ENCODE measurements around the gene KRTAP10-3.
"Not testable (repeated sequence)": the region's sequence is repeated elsewhere in the genome, so short reads cannot be mapped to it uniquely, and the experiment has no call there.

Gene KRTAP10-3, protein sequence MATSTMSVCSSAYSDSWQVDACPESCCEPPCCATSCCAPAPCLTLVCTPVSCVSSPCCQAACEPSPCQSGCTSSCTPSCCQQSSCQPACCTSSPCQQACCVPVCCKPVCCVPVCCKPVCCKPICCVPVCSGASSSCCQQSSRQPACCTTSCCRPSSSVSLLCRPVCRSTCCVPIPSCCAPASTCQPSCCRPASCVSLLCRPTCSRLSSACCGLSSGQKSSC
- total RNA-seq = 0 reads per million in 9 experiments

- Mint-ChIP-seq H3K36me3 (ENCODE audit: insufficient read depth) (peaks cover 6% of the 10 kb centered on the region), H3K27me3 (peaks cover 0 to 23% of the 10 kb centered on the region in 2 donors), H3K4me1 (ENCODE audit: low read depth in 2 of 2) (no peaks in the 10 kb centered on the region), H3K4me3 (no peak within 1 kb of the TSS), H3K27ac (peak within 1 kb of the TSS in 1 of 2 donors; percentile 24), H3K9me3 (peaks cover 0 to 2% of the 10 kb centered on the region in 2 donors)
- no peak for ATAC-seq (replicated peaks)
- no peak for DNase-seq
These were observed at the start of gene KRTAP10-3 for GRCh38 chr21:44558695-44559094. KRTAP10-3 (minus strand) TSS chr21:44558795; CDS start chr21:44558715, 80 bp downstream.

DNA sequence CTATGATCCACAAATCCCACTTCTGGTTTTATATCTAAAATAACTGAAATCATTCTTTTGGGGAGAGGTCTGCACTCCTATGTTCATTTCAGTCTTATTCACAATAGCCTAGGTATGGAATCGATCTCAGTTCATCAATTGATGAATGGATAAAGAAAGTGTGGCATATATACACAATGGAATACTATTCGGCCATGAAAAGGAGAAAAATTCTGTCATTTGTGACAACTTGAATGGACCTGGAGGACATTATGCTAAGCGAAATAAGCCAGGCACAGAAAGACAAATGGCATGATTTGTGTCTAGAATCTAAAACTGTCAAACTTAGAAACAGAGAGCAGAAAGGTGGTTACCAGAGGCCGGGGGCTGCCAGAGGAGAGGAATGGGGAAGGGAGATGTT lies 47.9 kb upstream of the KRTAP10-3 start:
- ATAC-seq (replicated peaks) = no peak
- H3K4me3 Mint-ChIP-seq = no peak overlapping the region
- DNase-seq = no peak
- peaks cover 2% of the 10 kb centered on the region for H3K36me3 Mint-ChIP-seq (ENCODE audit: insufficient read depth)
- H3K27me3 Mint-ChIP-seq = peaks cover 0 to 41% of the 10 kb centered on the region in 2 donors
- peaks cover 0 to 3% of the 10 kb centered on the region in 2 donors for H3K4me1 Mint-ChIP-seq (ENCODE audit: low read depth in 2 of 2)
- H3K27ac Mint-ChIP-seq = no peak overlapping the region
- peaks cover 9 to 16% of the 10 kb centered on the region in 2 donors for H3K9me3 Mint-ChIP-seq

DNA sequence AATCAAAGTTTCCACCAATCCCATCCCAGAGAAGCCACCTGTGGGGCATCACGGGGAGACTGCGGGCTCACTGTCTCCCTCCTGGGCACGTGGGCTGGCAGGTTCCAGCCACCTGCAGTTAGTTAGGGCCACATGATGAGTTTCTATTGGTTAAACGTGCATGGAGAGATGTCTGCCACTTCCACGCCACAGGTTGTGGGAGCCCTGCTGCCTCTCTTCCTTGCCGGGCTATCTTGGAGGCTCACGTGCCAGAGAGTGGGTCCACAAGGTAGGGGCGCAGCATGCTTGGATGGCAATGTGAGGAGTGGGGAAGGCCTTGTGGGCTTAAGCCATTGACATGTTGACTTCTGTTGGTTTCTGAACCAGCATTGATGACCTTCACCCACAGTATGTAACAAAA lies 45.3 kb upstream of the KRTAP10-3 start:
- Mint-ChIP-seq H3K9me3 (peaks cover 0 to 5% of the 10 kb centered on the region in 2 donors), H3K27ac (no peak overlapping the region), H3K36me3 (ENCODE audit: insufficient read depth) (peaks cover 2% of the 10 kb centered on the region), H3K4me1 (ENCODE audit: low read depth in 2 of 2) (peaks cover 0 to 5% of the 10 kb centered on the region in 2 donors), H3K27me3 (peaks cover 0 to 50% of the 10 kb centered on the region in 2 donors), H3K4me3 (no peak overlapping the region)
- DNase-seq = no peak
- no peak for ATAC-seq (replicated peaks)

DNA sequence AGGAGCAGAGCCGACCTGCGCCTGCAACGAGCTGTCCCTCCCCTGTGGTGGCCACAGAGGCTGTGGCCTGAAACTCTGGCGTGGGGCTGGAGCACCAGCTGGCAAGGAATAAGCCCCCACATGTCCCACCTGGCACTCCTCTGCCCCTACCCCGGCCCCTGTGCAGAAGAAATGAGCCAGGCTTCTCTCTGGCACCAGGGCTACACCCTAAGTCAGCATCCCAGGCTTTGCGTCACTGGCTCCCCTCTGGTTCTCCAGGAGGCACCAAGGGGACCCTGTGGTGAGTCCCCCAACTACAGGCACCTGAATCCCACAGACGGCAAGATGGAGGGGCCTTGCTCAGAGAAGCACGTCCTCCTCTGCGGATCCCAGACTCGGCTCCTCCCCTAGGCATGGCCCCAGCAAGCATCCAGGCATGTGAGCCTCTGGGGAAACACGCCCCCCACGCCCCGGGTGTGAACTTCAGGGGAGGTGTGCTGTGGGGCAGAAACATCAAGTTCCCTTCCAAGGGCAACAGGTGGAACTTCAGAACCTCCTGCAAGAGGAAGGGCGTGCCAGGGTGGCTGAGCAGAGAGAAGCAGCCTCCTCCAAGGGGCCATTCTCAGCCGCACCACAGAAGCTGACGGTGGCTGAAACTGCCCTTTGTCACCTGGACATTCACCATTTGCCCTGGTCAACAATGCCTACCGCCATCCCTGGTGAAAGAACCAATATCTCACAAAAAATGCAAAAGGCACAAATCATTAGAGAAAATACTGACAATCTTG lies 44.7 kb upstream of the KRTAP10-3 start:
- no peak overlapping the region for H3K4me3 Mint-ChIP-seq
- no peak overlapping the region for H3K27ac Mint-ChIP-seq
- peaks cover 2% of the 10 kb centered on the region for H3K36me3 Mint-ChIP-seq (ENCODE audit: insufficient read depth)
- peaks cover 0 to 5% of the 10 kb centered on the region in 2 donors for H3K4me1 Mint-ChIP-seq (ENCODE audit: low read depth in 2 of 2)
- peaks cover 0 to 50% of the 10 kb centered on the region in 2 donors for H3K27me3 Mint-ChIP-seq
- H3K9me3 Mint-ChIP-seq = peaks cover 2 to 4% of the 10 kb centered on the region in 2 donors
- DNase-seq = no peak
- no peak for ATAC-seq (replicated peaks)

GRCh38 chr21:44602463-44602850 lies 43.9 kb upstream of the KRTAP10-3 start:
- Mint-ChIP-seq H3K27me3 (peaks cover 0 to 50% of the 10 kb centered on the region in 2 donors), H3K27ac (no peak overlapping the region), H3K9me3 (peaks cover 2 to 4% of the 10 kb centered on the region in 2 donors), H3K4me3 (no peak overlapping the region), H3K4me1 (ENCODE audit: low read depth in 2 of 2) (peaks cover 0 to 5% of the 10 kb centered on the region in 2 donors), H3K36me3 (ENCODE audit: insufficient read depth) (peaks cover 2% of the 10 kb centered on the region)
- no peak for ATAC-seq (replicated peaks)
- no peak for DNase-seq

DNA sequence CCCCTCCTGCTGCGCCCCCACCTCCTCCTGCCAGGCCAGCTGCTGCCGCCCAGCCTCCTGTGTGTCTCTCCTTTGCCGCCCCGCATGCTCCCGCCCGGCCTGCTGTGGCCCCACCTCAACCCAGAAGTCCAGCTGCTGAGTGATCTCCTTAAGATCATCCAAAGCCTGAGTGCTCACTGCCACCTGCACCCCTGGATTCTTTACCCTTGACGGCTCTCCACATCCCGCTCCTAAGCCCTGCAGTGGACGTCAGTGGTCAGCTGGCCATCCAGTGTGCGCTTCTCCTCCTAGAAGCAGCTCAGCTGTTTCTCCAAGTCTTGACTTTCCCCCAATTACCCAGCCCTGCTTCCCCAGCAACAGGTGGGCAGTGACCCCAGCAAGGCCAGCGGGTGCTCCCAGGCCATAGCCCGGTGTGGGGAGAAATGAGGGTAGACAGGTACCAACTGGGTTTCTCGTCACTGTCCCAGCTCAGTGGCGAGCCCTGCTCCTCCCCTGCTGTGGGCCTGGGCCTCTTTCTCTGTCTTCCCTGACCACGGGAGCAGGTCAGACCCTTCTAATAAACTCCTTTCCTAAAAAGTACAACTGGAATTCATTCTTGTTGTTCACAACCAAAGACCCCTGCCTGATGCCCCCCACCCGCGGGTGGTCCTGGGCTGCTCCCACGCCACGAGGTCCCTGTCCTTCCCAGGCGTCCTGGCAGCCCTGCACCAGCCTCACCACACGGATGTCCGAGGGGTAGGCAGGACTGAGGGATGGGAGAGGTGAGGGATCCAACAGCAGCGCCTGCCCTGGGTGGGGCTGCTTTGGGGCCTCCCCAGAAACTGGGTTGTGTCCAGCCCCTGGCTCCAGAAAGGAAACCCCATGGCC lies 43.2 kb upstream of the KRTAP10-3 start:
- Mint-ChIP-seq H3K36me3 (ENCODE audit: insufficient read depth) (peaks cover 2% of the 10 kb centered on the region), H3K27ac (peak overlapping the region in 1 of 2 donors; percentile 49), H3K4me1 (ENCODE audit: low read depth in 2 of 2) (peaks cover 0 to 5% of the 10 kb centered on the region in 2 donors), H3K27me3 (peaks cover 0 to 50% of the 10 kb centered on the region in 2 donors), H3K4me3 (no peak overlapping the region), H3K9me3 (peaks cover 2 to 4% of the 10 kb centered on the region in 2 donors)
- ATAC-seq (replicated peaks) (no peak), DNase-seq (no peak)

DNA sequence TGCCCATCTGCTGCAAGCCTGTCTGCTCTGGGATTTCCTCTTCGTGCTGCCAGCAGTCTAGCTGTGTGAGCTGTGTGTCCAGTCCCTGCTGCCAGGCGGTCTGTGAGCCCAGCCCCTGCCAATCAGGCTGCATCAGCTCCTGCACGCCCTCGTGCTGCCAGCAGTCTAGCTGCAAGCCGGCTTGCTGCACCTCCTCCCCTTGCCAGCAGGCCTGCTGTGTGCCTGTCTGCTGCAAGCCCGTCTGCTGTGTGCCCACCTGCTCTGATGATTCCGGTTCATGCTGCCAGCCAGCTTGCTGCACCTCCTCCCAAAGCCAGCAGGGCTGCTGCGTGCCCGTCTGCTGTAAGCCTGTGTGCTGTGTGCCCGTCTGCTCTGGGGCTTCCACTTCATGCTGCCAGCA lies 42.5 kb upstream of the KRTAP10-3 start:
- peaks cover 0 to 43% of the 10 kb centered on the region in 2 donors for H3K27me3 Mint-ChIP-seq
- not testable (repeated sequence) for H3K4me3 Mint-ChIP-seq; H3K27ac Mint-ChIP-seq; H3K36me3 Mint-ChIP-seq (ENCODE audit: insufficient read depth); H3K9me3 Mint-ChIP-seq; DNase-seq; ATAC-seq (replicated peaks); H3K4me1 Mint-ChIP-seq (ENCODE audit: low read depth in 2 of 2)

- H3K4me1 Mint-ChIP-seq (ENCODE audit: low read depth in 2 of 2); H3K4me3 Mint-ChIP-seq; H3K27ac Mint-ChIP-seq; H3K9me3 Mint-ChIP-seq; ATAC-seq (replicated peaks); DNase-seq; H3K36me3 Mint-ChIP-seq (ENCODE audit: insufficient read depth): not testable (repeated sequence)
- H3K27me3 Mint-ChIP-seq = peaks cover 0 to 35% of the 10 kb centered on the region in 2 donors
These were observed 41.8 kb upstream of the KRTAP10-3 start, which contains the start of gene KRTAP10-7 for GRCh38 chr21:44600118-44600978. KRTAP10-7 (plus strand) TSS chr21:44600597; CDS start chr21:44600622, 25 bp downstream.

- Mint-ChIP-seq H3K4me1 (ENCODE audit: low read depth in 2 of 2) (peaks cover 5 to 7% of the 10 kb centered on the region in 2 donors), H3K27me3 (peaks cover 0 to 26% of the 10 kb centered on the region in 2 donors), H3K27ac (no peak overlapping the region), H3K4me3 (no peak overlapping the region), H3K36me3 (ENCODE audit: insufficient read depth) (peaks cover 2% of the 10 kb centered on the region), H3K9me3 (peaks cover 2 to 4% of the 10 kb centered on the region in 2 donors)
- ATAC-seq (replicated peaks) = no peak
- no peak for DNase-seq
These were observed 40.9 kb upstream of the KRTAP10-3 start for GRCh38 chr21:44599264-44600029.

- no peaks in the 10 kb centered on the region for H3K36me3 Mint-ChIP-seq (ENCODE audit: insufficient read depth)
- no peak overlapping the region for H3K4me3 Mint-ChIP-seq
- H3K4me1 Mint-ChIP-seq (ENCODE audit: low read depth in 2 of 2) = peaks cover 5 to 9% of the 10 kb centered on the region in 2 donors
- ATAC-seq (replicated peaks) (no peak), DNase-seq (no peak)
- H3K9me3 Mint-ChIP-seq = peaks cover 2 to 4% of the 10 kb centered on the region in 2 donors
- no peak overlapping the region for H3K27ac Mint-ChIP-seq
- peaks cover 0 to 21% of the 10 kb centered on the region in 2 donors for H3K27me3 Mint-ChIP-seq
These were observed 39.5 kb upstream of the KRTAP10-3 start for GRCh38 chr21:44598061-44598460.

DNA sequence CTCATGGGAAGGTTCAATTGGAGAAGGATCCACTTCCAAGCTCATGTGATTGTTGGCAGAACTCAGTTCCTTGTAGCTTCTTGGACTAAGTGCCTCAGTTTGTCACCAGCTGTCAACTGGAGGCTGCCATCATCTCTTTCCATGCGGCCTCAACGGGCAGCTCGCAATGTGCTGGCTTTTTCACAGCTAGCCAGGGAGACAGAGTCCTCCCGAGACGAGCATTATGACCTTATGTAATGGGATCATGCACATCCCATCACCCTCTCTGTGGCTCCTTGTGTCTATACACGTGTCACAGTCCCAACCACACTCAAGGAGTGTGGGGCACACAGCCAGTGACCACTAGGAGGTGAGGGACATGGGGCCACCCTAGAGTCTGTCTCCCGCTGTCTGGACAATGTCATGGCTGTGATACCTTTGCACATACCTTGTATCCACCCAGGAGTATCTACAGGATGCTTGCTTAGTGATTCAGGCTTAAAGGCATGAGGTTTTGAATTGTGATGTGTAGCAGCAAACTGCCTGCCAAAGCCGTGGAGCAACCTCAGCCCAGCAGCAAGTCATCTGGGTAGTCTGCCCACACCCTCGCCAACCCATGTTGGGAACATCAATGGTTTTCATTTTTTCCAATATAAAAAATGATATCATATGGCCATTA lies 37.6 kb upstream of the KRTAP10-3 start:
- peaks cover 0 to 21% of the 10 kb centered on the region in 2 donors for H3K27me3 Mint-ChIP-seq
- no peak for DNase-seq
- peaks cover 2 to 4% of the 10 kb centered on the region in 2 donors for H3K9me3 Mint-ChIP-seq
- H3K27ac Mint-ChIP-seq = no peak overlapping the region
- no peak overlapping the region for H3K4me3 Mint-ChIP-seq
- H3K4me1 Mint-ChIP-seq (ENCODE audit: low read depth in 2 of 2) = peaks cover 5% of the 10 kb centered on the region in 2 donors
- H3K36me3 Mint-ChIP-seq (ENCODE audit: insufficient read depth) = no peaks in the 10 kb centered on the region
- no peak for ATAC-seq (replicated peaks)
